ENCODE data around the gene LIPC.
A peak's percentile ranks its signal among the peaks of the same experiment; 100 is the strongest.

LIPC gene

GRCh38 chr15:58498821-58499580 is 67.2 kb downstream of the LIPC start:
- peak; percentile 93 for DNase-seq

- no peak for DNase-seq
These were observed 69.2 kb downstream of the LIPC start for GRCh38 chr15:58501006-58501405.

GRCh38 chr15:58501636-58502188 is 69.9 kb downstream of the LIPC start:
- no peak for DNase-seq

- no peak for DNase-seq
These were observed 71.6 kb downstream of the LIPC start for GRCh38 chr15:58503139-58504027.

GRCh38 chr15:58504674-58505234 is 73.0 kb downstream of the LIPC start:
- DNase-seq: no peak

GRCh38 chr15:58505581-58505980 is 73.8 kb downstream of the LIPC start:
- DNase-seq: peak; percentile 58

- peak; percentile 14 for DNase-seq
These were observed 74.3 kb downstream of the LIPC start for GRCh38 chr15:58506064-58506490.

GRCh38 chr15:58506783-58507668 is 75.2 kb downstream of the LIPC start:
- DNase-seq: no peak

- DNase-seq: no peak
These were observed 77.8 kb downstream of the LIPC start for GRCh38 chr15:58509556-58509955.

- peak; percentile 38 for DNase-seq
These were observed 79.2 kb downstream of the LIPC start for GRCh38 chr15:58510715-58511598.

GRCh38 chr15:58511599-58511987 is 79.8 kb downstream of the LIPC start:
- DNase-seq: no peak

- no peak for DNase-seq
These were observed 80.7 kb downstream of the LIPC start for GRCh38 chr15:58512522-58512921.

- DNase-seq: no peak
These were observed 81.2 kb downstream of the LIPC start for GRCh38 chr15:58513008-58513407.

GRCh38 chr15:58513726-58514336 is 82.0 kb downstream of the LIPC start:
- no peak for DNase-seq

- no peak for DNase-seq
These were observed 84.0 kb downstream of the LIPC start for GRCh38 chr15:58515807-58516206.

- no peak for DNase-seq
These were observed 85.5 kb downstream of the LIPC start for GRCh38 chr15:58517252-58517681.

GRCh38 chr15:58517682-58518525 is 86.1 kb downstream of the LIPC start:
- DNase-seq: no peak

GRCh38 chr15:58518626-58519025 is 86.8 kb downstream of the LIPC start:
- DNase-seq: no peak

GRCh38 chr15:58519516-58519915 is 87.7 kb downstream of the LIPC start:
- DNase-seq: no peak

Measured in fibroblast of skin of back (primary cell).